GM10266 (cell line): ENCODE data around the gene MALAT1.

Experiments
- DNase-seq: peaks from one replicate; pipeline ENCODE4 v3.0.0; 2012; ENCODE audit errors: extremely low spot score
- TF ChIP-seq, protein P1 (sequence below): IDR thresholded peaks from 2 replicates; pipeline ENCODE4 v1.5.1; 2012; ENCODE audit warnings: mild to moderate bottlenecking, low read depth; ENCODE audit not compliant: control insufficient read depth, insufficient read depth; ENCODE audit errors: missing control alignments

The MALAT1 gene

DNA sequence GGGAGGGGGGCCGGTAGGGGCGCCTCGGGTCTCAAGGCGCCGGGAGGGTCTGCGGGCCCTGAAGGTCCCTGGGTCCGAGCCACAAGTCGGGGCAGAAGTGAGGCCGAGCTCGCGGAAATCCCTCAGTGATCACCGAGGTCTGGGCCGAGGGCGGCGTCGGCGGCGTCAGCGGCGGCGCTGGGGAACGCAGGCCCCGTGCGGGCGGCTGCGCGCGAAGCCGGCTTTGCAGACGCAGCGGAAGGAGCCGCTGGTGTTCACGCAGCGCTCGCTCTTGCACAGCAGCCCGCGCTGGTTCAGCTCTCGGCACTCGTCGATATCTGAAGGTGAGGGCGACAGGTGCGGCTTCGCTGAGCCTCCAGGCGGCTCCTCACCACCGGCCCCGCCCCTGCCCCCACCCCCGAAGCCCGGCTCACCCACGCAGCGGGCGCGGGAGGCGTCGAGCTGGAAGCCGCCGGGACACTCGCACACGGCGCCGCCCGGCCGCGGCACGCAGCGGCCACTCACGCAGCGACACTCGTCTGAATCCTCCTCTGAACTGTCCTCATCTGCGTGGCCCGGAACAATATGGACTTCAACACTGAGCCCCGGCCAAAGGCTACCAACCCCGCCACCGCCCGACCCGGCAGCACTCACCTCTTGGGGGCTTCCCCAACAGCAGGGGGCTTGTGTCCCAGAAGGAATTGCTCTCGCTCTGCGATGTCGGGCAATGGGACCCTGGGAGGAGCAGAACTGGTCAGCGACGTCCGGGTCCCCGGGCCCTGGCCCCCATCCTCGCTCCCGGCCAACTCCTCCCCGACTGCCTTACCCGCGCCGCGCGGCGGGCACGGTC lies 40.3 kb downstream of the MALAT1 start:
- TF ChIP-seq, protein P1, sequence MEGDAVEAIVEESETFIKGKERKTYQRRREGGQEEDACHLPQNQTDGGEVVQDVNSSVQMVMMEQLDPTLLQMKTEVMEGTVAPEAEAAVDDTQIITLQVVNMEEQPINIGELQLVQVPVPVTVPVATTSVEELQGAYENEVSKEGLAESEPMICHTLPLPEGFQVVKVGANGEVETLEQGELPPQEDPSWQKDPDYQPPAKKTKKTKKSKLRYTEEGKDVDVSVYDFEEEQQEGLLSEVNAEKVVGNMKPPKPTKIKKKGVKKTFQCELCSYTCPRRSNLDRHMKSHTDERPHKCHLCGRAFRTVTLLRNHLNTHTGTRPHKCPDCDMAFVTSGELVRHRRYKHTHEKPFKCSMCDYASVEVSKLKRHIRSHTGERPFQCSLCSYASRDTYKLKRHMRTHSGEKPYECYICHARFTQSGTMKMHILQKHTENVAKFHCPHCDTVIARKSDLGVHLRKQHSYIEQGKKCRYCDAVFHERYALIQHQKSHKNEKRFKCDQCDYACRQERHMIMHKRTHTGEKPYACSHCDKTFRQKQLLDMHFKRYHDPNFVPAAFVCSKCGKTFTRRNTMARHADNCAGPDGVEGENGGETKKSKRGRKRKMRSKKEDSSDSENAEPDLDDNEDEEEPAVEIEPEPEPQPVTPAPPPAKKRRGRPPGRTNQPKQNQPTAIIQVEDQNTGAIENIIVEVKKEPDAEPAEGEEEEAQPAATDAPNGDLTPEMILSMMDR, result no peak
- no peak for DNase-seq

GRCh38 chr11:65539744-65540289 lies 41.0 kb downstream of the MALAT1 start:
- TF ChIP-seq, protein P1, result no peak

GRCh38 chr11:65540290-65541092 lies 41.6 kb downstream of the MALAT1 start:
- peak; percentile 100 for DNase-seq
- TF ChIP-seq, protein P1, result peak; percentile 81

More at GRCh38 chr11:65539744-65540289, 41.0 kb downstream of the MALAT1 start:
- DNase-seq, result peak; percentile 93

DNA sequence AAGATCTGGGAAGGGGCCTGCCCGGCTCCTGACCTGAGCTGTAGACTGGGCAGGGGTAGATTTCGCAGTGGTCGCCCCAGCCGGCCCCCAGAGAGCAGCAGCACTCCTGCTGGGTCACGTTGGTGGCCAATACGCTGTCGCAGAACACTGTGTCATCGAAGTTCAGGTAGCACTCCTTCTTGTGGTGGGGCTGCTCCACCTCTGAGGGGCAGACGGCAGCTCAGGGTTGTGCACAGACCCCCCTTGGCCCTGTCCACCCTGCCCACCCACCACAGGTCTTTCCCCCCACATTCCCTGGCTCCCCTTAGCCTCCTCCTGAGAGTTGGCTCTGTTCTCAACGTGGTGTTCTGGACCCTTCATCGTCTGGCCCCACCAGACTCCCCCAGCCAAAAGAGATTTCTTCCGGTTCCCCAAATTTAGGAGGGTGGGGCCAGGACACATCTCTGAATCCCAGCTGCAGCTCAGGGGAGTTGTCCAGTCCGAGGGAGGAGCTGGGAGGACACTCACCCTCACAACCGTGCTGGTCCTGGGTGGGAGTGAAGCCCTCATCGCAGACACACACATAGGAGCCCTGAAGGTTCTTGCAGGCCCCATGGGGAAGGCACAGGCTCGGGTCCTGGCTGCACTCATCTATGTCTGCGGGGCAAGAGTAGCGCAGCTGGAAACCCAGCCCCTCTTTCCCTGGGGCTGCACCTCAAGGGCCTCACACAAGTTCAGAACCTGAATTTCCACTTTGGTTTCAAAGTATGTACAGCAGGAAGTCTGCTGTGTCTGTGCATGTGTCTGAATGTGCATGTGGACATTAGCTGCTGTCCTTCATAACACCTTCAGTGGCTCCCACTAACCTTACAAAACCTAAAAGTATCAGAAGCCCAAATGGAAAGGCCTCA lies 42.5 kb downstream of the MALAT1 start:
- TF ChIP-seq, protein P1, result no peak
- no peak for DNase-seq

DNA sequence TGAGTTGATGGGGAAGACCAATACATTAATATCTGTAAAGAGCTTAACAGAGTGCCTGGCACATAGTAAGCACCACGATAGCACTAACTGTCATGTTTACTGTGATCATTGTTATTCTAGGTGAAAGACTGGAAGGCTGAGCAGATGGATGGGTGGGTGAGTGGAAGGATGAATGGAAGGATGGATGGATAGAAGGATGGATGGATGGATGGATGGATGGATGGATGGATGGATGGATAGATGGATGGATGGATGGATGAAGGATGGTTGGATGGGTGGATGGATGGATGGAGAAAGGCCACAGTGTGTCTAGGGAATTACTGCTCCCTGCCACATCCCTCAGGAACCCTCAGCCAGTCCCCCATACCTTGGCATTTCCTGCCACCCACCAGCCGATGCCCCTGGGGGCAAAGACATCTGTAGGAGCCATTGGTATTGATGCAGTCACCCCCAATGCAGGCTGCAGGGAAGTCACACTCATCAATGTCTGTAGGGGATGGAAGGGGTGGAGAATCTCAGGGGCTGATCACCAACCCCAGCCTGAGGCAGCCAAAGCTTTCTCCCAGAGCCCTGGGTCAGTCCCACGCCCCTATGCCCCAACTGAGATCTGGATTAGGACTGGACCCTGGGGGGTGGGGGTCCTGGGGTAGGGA lies 44.0 kb downstream of the MALAT1 start:
- no peak for DNase-seq
- TF ChIP-seq, protein P1, result no peak

DNA sequence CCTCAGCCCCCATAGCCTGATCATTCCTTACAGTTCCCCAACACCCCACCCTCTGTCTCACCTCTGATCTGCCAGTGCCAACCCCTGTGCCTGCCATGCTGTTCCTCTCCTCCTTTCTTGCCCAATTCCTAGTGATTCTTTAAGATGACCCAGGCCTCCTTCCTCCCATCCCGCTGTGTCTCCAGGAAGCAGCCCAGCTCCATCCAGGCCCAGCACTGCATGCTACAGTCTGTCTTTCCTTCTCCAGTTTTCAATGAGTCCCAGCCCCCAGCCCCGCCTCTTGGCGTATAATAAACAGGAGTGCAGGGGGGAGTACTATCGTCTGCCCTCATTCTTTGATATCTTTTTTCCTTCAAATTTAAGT lies 47.0 kb downstream of the MALAT1 start:
- TF ChIP-seq, protein P1, result no peak
- no peak for DNase-seq
